Fibroblast of skin of scalp (primary cell): ENCODE data around the gene BRI3. TPM values are rescaled to one million over a fixed set of nuclear protein-coding genes. Genes with fewer than 3 reads are reported as not detected.

Experiments
- DNase-seq: peaks from one replicate; pipeline ENCODE4 v3.0.0-alpha.2; 2013
- polyA plus RNA-seq, 2 experiments: library from polyadenylated mRNA; unstranded; fragments of 120-200 nt; gene quantifications; one replicate each; pipeline ENCODE4 v1.2.1, GENCODE V29; 2013; ENCODE audit not compliant: insufficient read length in 2 of 2

BRI3 gene, protein sequence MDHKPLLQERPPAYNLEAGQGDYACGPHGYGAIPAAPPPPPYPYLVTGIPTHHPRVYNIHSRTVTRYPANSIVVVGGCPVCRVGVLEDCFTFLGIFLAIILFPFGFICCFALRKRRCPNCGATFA
- 96.3 TPM for polyA plus RNA-seq (2013, experiment 1 of 2; ENCODE audit: insufficient read length)
- 83.2 TPM for polyA plus RNA-seq (2013, experiment 2 of 2; ENCODE audit: insufficient read length)

DNA sequence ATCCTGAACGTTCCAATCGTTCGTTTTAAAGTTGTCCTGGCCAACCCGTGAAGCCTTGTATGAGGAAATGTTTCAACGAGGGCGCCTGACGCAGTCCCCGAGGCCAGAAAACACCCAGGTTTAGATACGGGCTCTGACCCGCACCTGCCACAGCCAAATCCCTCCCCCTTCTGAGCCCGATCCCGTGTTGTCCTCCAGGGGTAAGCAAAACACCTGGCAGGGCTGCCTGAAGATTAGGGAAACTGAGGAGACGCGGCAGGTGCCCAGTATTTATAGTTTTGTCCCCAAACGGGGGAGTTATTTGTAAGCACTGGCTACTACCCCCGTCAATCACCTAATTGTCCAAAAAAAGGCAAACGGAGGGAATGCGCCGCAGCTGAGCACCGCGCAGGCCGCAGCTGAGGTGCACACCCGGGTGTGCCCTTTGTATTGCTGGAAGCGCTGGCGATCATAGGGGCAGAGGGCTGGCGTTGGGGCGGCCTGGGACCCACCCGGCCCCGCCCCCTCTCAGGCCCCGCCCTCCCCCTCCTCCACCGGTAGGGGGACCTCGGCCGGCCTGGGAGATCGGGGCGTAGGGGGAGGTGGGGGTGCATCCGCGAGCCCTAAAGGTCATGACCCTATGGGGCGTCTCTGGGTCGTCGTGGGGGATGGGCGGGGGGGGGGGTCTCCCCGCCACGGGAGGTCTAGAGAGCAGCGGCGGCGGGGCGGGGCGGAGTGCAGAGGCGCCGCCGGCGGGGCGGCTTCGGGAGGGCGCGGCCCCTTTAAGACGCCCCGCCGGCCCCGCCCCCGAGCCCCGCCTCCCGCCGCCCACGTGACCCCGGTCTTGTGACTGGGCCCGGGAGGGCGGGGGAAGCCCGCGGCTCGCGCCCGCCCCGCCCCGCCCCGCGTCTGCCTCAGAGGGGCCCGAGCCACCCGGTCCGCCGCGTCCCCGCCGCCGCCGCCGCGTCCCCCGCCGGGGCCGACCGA, at the start of gene BRI3:
BRI3 (plus strand) TSS at position 896 of the 966 bp plus-strand sequence. CDS start 110 bp downstream, outside the sequence.
- DNase-seq: peak; percentile 93

DNA sequence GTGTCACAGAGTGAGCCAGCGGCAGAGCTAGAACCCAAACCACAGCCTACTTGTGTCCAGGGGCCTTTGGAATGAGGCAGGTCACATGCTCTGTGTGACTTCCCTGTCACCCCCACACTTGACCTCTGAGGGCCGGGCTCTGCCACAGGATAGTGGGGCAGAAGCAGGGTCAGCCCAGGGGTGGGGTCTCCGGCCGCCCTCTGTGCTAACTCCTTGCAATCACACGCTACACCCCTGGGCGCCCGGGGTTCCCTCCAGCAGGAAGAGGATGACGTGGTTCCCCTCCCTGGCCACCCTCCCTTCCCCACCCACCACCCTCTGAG, 49.3 kb upstream of the BRI3 start:
- DNase-seq: no peak

DNA sequence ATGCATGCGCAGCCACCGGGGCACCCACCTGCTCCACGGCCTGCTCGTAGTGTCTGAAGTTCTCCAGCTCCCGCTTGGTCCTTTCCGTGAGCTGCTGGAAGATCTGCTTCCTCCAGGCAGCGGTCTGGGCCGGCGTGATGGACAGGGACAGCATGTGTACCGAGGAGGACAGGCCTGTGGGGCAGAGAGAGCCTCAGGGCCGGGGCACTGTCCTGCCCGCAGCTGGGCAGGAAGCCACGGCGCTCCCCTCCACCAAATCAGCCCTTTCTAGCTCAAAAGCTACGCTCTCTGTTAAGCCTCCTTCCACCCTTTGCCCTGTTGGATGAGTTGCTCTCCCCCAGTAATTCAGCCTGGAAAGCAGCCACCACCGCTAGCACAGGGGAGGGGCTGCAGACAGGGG, 48.7 kb upstream of the BRI3 start:
- DNase-seq: no peak

DNA sequence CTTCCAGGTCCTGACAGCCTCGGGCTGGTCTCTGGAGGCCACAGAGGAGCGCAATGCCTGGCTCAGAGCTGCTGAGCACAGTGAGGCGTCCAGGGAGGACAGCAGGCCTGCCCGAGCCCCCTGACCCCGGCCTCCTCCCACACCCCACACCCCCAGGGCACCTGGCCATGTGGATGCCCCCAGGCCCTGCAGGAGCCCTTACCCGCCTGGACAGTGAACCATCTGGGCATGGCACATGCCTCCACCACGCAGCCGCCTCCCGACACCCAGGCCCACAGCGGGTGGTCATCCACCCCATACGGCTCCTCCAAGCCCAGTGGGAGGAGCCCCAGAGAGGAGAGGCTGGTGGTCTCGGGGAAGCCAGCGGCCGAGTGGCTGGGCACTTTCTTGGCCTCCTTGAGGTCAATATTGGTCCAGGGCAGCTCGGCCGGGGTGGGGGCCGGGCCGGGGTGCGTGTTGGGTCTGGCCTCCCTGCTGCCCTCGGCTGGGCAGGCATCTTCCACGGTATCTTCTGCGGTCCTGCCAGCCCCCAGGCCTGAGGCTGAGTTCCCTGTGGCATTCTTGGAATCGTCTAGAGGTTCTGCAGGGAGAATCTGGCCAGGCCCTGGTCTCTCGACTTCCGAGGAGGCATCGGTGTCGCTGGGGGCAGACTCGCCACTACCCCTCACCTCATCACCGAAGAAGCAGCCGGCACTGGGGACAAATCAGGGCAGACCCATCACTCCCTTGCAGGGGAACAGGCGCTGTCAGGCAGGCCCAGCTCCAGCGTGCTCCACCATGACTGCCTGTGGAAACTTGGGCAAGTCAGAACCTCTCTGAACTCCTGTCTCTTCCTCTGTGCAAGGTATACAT, 48.0 kb upstream of the BRI3 start:
- DNase-seq: no peak

DNA sequence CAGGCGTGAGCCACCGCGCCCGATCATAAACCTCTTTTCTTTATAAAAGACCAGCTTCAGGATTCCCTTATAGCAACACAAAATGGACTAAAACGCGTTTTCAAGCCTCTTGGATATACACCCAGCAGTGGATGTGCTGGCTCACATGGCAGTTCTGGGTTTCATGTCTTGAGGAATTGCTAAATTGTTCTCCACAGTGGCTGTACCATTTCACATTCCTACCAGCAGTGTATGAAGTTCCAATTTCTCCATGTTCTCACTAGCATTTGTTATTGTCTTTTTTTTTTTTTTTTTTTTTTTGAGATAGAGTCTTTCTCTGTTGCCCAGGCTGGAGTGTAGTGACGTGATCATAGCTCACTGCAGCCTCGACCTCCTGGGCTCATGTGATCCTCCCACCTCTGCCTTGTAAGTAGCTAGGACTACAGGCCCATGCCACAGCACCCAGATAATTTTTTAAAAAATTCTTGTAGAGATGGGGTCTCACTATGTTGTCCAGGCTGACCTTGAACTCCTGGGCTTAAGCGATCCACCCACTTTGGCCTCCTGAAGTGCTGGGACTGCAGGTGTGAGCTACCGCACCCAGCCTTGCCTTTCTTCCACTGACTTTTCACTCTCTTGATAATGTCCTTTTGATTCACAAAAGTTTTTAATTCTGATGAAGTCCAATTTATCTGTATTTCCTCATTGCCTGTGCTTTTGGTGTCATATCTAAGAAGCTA, 46.9 kb upstream of the BRI3 start:
- no peak for DNase-seq

DNA sequence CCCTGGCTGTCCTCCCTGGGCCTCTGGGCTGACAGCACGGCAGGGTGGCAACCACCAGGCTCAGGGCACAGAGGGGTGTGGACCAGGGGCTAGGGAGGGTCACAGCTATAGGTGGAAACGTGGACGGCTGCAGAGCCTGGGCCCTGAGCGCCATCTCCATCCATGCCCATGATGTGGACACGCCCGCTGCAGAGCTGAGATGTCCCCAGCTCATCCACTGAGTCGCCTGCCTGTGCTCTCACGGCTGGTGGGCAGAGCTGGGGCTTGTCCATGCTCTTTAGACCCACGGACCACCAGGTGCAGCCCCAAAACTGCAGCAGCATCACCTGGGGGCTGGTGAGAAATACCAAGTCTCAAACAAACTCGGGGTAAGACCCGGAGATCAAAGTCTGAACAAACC, 45.6 kb upstream of the BRI3 start:
- no peak for DNase-seq

DNA sequence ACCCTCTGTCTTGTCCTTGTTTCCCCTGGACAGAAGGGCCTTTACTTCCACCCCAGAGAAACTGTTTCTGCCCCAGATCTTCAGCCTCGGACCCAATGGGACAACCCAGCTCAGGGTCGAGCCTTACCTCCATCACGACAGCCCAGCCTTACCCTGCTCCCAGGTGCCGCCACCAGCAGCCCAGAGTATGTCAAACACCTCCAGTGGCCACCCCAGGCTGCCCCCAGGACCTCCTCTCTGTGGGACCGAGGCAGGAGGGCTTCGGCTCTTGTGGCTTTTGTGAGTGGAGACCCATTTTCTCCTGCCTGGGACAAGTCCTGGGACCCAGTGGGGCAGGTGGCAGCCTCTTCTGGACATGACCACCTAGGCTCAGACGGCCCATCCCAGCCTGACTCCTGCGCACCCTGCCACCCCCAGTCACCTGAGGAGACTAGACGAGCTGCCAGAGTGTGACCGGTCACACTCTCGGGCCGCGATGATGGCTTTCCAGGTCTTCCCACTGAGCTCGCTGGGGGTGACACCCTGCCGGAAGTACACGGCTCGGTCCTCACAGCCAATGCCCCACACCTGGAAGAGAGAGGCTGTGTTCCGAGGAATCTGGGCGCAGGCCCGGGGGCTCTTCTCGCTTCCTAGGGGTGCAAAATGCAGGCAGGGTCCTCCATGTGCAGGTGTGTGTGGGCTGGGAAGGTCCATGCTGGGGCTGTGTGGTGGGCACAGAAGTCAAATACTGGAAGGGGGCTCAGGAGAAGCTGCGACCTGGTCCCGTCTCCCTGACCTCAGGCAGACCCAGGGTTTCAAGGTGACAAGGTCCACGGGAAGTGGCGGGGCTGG, 44.9 kb upstream of the BRI3 start:
- DNase-seq: no peak

DNA sequence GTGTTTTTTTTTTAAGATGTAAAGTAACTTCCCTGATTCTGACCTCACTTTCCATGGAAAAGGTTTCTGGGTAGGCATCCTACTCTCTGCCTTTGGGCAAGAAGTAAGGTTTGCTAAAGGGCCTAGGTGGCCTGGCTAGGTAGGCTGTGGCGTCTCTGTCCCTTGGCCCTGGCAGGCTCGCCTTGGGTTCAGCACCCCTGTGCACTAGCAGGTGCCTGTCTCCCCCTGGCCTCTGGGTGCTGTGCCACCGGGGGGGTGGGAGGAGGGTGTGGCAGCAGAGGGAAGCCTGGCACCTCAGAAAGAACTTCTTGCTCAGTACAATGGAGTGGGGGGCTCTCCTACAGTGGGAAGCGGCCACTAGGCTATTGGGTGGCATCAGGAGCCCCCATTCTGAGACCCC, 43.4 kb upstream of the BRI3 start:
- DNase-seq: no peak

DNA sequence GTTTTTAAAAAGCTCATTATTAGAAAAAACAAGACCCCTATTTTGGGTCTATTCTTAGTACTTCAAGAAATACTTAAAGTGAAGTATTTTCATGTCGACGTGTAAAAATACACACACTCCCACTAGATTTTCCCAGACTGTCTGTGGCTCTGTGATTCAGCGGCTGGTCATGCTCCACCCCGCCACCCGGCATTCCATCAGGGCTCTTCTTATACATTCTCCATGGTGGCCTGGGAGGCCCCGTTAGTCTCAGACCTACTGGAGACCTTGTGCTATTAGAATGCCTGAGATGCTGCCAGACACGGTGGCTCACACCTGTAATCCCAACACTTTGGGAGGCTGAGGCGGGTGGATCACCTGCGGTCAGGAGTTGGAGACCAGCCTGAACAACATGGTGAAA, 42.5 kb upstream of the BRI3 start:
- DNase-seq: peak; percentile 63

DNA sequence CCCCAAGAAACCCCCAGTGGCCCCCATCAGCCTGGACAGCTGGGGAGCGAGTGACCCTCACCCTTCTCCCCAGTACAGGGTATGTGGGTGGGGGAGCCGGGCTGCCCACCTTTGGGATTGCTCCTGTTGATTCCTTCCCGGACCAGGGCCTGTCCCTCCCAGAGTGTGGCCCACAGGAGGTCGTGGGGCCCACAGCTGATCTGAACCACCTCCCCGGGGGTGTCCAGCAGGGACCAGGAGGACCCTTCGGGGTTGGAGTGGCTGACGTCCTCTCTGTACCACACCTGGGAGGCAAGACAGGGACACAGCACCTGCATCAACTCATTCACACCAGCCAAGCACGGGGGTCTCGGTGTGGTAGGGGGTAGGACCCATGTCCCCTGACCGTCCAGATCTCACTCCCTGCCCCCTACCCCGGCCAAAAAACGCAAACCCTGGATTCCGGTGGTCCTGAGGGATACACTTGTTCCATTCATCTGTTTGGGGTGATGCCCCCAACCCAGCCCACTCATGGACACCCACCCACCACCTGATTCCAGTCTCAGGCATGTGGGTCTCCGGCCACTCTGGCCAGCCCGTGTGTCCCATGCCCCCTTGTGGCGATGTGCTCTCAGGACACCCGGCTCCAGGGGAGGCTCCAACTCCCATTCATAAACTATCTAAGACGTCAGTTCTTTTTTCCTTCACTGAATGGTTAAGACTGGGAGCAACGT, 40.4 kb upstream of the BRI3 start:
- DNase-seq: peak; percentile 23

DNA sequence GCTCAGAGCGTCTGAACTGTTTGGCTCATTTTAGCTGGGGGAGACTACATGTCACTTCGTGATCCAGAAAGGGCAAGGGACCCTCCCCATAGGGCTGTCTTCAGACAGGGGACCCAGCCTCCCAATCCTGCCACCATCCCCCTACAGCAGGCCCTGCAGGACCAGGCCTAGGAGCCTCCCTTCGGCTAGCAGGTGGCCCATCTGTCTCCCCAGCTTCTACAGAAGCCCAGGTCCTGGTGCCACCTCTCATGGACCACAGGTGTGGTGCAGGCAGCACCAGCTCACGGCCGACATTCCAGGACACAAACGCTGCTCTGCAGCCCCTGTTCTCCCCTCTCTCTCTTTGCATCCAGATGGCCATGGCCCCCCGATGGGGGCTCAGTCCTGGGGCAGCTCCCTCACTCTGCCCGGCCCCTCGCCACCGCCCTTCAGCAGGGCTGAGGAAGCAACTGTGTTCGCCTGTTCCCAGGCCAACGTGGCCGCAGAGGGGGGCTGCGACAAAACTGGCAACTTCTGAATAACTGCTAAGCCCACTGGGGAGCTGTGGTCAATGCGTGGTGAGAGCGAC, 39.7 kb upstream of the BRI3 start:
- no peak for DNase-seq

DNA sequence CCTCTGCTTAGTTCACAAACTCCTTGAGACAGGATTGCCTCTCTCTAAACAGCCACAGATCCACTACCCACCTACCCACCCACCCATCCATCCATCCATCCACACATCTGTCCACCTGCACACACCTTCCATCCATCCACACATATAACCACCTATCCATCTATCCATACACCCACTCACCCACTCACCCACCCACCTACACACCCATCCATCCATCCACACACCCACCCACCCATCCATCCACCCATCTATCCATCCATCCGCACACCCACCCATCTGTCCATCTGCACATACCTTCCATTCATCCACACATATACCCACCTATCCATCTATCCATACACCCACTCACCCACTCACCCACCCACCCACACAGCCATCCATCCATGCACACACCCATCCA, 39.1 kb upstream of the BRI3 start:
- DNase-seq: no peak

DNA sequence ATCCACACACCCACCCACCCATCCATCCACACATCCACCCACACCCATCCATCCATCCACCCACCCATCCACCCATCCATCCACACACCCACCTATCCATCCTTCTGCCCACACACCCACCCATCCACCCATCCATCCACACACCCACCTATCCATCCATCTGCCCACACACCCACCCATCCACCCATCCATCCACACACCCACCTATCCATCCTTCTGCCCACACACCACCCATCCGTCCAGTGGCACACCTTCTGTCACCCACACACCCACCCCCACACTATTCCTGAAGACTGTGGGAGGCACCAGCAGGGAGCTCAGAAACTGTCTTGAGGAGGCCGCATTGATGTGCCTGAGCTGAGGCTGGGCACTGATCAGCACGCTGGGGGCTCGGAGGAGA, 38.6 kb upstream of the BRI3 start:
- no peak for DNase-seq

DNA sequence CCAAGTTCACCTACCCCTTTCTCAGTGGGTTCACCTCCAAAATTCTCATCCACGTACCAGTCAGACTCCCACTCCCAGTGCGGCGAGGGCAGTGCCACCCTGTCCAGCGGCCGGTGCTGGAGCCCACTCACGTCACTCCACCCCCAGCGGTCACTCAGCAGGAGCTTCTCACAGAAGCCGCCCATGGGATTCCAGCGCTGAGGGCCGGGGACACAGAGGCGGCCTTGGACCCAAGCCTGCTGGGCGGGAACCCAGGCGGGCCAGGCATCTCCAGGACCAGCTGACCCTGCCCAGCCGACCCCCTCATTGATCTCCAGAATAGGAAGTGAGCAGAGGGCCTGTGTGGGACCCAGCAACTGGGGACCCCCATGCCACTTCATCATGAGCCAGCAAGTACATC, 36.6 kb upstream of the BRI3 start:
- no peak for DNase-seq

DNA sequence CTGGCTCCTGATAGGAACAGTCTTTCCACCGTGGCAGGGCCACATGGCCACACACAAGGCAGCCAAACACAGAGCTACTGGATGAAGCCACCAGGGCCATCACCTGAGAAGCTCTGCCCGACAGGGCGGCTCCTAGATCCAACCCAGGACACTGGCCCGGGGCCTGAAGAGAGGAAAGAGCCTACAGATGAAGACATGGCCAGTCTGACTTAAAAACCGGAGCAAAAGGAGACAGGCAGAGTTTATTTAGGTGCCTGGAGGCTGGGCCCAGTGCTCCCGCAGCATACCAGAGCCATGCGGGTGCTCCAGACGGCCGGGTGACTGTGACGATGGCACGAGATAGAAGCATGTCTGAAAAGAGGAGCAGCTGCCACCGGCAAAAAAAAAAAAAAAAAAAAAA, 33.3 kb upstream of the BRI3 start:
- DNase-seq: no peak

DNA sequence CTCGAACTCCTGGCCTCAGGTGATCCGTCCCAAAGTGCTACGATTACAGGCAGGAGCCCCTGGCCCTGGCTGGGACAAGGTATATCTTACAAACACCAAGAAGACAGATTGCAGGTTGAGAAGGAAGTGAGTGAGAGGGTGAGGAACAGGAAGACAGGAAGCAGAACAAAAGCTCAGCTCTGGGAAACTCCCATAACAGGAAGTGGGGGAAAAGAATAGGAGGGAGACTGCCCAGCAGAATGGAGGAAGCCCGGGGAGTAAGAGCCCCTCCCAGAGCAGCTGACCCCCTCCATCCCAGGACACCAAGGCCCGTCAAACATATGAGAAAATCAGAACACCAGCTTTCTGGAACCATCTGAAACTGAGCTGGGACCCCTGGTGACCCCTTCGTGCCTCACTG, 32.4 kb upstream of the BRI3 start:
- DNase-seq: no peak

DNA sequence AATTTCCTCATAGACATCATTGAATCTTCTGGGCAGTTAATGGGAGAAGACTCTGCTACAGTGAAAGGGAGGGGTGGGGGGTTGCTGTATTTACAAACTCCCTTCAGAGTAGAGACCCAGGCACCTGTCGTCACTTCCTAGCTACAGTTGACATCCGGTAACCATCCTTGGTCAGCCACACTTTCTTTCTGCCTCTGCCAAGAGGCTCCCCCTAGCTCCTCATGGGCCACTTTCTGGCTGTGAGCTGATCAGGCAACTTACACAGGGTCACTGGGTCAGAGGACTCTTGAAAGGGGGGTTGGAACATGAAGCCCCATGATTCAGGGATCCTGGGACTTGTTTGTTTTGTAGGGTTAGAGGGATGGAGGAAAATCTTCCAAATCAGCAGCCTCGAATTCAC, 30.7 kb upstream of the BRI3 start:
- no peak for DNase-seq

DNA sequence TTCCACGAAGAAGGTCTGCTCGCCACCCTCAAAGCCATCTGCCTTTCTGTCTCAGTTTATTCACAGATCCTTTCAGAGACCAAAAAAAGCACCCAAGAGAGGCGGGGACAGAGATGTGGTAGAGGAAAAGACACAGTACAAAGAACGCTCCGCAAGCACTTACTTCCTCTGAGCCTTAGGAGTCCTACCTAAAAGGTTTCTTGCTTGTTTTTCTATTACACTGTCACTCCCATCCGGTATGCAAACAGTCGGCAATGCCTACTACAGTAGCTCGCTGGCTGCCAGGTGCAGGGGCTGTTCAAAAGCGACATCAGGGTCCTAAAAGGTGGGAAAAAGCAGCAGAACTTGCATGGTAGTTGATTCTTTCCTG, 30.3 kb upstream of the BRI3 start:
- DNase-seq: no peak

DNA sequence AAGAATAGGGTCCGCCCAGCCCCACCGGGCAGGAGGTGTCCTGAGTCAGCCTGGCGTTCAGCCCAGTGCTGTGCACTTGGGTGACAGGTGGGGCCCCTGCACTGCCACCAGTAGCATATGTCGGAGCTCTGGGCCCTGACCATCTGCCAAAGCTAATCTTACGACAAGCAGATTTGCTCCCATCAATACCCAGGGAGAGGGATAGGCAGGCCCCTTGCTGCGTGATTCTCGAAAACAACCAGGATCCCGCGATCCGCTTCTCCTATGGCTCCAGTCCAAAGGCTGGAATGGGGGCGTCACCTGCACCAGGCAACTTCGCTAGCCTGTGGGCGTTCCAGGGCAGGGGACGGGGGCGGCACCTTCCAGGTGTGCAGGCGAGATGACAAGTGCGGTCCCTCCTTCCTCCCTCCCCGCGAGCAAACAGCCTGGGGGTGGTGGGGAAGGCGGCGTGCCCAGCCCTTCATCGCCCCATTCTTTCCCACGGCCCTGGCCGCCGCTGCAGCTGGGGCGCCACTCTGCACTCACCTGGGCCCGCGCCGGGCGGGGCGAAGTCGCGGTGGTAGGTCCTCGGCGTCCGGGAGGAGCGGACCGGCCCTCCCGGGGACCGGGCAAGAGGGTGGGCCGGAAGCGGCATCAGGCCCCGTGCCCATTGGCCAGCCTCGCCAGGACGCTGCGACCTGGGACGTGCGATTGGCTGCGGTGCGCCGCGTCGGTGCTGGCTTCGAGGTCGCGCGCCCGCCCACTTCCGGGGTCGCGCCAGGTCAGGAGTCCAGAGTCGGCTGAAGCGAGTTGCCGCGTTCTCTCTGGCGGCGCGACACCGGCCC, 29.7 kb upstream of the BRI3 start, which contains the start of gene TECPR1:
TECPR1 (minus strand) TSS at position 632 of the 824 bp plus-strand sequence. CDS start 6,086 bp downstream, outside the sequence.
- DNase-seq: peak; percentile 87
